ES-I3 (cell line): ENCODE data around the gene EPC1.
"Not testable (repeated sequence)": the region's sequence is repeated elsewhere in the genome, so short reads cannot be mapped to it uniquely, and the experiment has no call there.

Experiments
- H3K36me3 ChIP-seq: 2 replicates; pipeline ENCODE4 v1.6.1; 2013; ENCODE audit warnings: mild to moderate bottlenecking, low read length, control low read depth, moderate library complexity; ENCODE audit not compliant: insufficient read depth
- H3K4me1 ChIP-seq: 2 replicates; pipeline ENCODE4 v1.6.1; 2013; ENCODE audit warnings: mild to moderate bottlenecking, control low read depth, low read length; ENCODE audit not compliant: insufficient read depth
- H3K9ac ChIP-seq: 2 replicates; pipeline ENCODE4 v1.6.1; 2013; ENCODE audit warnings: low read depth, mild to moderate bottlenecking, low read length, moderate library complexity
- H3K9me3 ChIP-seq: 2 replicates; pipeline ENCODE4 v1.6.1; 2013; ENCODE audit warnings: mild to moderate bottlenecking, low read length, moderate library complexity; ENCODE audit not compliant: control insufficient read depth, insufficient read depth

Gene EPC1

GRCh38 chr10:32377458-32378259 is 30.7 kb upstream of the EPC1 start:
- Histone ChIP-seq H3K9ac (peak overlapping the region; percentile 90), H3K9me3 (no peaks in the 10 kb centered on the region), H3K36me3 (no peaks in the 10 kb centered on the region), H3K4me1 (peaks cover 6% of the 10 kb centered on the region; the same call in 1 of the 2 replicates)

- Histone ChIP-seq H3K4me1 (peaks cover 6% of the 10 kb centered on the region; the same call in 1 of the 2 replicates), H3K36me3 (no peaks in the 10 kb centered on the region), H3K9ac (peak overlapping the region; percentile 32; the same call in 1 of the 2 replicates), H3K9me3 (no peaks in the 10 kb centered on the region)
Observed at GRCh38 chr10:32376771-32377170, 29.8 kb upstream of the EPC1 start.

GRCh38 chr10:32376097-32376496 is 29.1 kb upstream of the EPC1 start:
- no peaks in the 10 kb centered on the region for H3K36me3 ChIP-seq
- no peak overlapping the region for H3K9ac ChIP-seq
- peaks cover 6% of the 10 kb centered on the region; the same call in 1 of the 2 replicates for H3K4me1 ChIP-seq
- no peaks in the 10 kb centered on the region for H3K9me3 ChIP-seq

DNA sequence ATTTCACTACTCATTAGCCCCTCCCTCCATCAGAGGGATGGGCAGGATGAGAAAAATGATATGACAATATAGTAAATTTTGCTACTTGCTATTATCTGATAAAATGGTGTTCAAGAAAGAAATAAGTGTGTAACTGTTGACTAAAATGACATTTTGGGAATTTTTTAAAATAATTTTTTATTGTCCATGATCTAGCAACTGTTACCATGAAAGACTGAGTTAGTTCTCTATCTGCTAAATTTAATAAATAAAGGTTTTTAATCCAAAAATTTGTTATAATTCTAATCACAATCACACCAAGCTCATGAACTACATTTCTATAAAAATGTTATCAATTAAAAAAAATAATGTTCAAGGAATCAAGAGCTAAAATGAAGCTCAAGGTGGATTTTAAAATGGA is 28.7 kb upstream of the EPC1 start:
- Histone ChIP-seq H3K4me1 (peaks cover 6% of the 10 kb centered on the region; the same call in 1 of the 2 replicates), H3K9me3 (no peaks in the 10 kb centered on the region), H3K9ac (no peak overlapping the region), H3K36me3 (no peaks in the 10 kb centered on the region)

GRCh38 chr10:32374605-32375004 is 27.6 kb upstream of the EPC1 start:
- no peaks in the 10 kb centered on the region for H3K9me3 ChIP-seq
- H3K9ac ChIP-seq = no peak overlapping the region
- no peaks in the 10 kb centered on the region for H3K4me1 ChIP-seq
- no peaks in the 10 kb centered on the region for H3K36me3 ChIP-seq

DNA sequence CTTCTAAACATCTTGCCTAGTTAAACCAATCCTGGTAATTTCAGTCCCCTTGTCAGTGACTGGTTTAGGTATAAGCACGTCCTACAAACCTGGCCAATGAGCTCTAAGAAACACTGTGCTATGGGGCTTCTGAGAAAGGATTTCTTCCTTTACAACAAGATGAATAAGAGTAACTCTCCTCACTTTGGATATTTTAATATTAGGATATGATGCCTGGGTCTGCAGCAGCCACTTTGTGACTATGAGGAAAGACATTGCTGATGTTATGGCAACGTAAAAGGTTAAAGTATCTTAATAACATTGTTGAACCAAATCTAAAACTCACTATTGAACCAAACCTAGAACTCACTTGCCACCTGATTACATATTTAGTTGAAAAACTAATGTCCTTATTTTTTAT is 26.5 kb upstream of the EPC1 start:
- Histone ChIP-seq H3K9me3 (no peaks in the 10 kb centered on the region), H3K9ac (no peak overlapping the region), H3K36me3 (no peaks in the 10 kb centered on the region), H3K4me1 (no peaks in the 10 kb centered on the region)

DNA sequence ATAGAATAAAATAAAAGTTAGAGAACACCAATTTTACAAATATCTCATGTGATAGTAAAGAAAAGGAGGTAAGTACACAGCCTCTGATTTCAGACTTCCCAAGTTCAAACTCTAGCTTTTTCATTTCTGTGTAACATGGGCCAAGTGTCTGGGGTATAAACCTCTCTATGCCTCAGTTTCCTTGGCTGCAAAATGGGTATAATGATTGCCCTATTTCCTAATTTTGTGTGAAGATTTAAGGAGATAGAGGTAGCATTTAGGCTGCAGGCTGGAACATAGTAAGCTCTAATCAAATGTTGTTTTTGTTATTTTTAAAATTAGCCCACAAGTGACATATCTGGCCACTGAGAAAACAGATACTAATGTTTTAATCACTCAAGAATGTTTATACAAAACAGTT is 26.1 kb upstream of the EPC1 start:
- H3K4me1 ChIP-seq = no peaks in the 10 kb centered on the region
- no peaks in the 10 kb centered on the region for H3K36me3 ChIP-seq
- no peak overlapping the region for H3K9ac ChIP-seq
- H3K9me3 ChIP-seq = no peaks in the 10 kb centered on the region

GRCh38 chr10:32372000-32372875 is 25.3 kb upstream of the EPC1 start:
- no peak overlapping the region for H3K9ac ChIP-seq
- no peaks in the 10 kb centered on the region for H3K4me1 ChIP-seq
- no peaks in the 10 kb centered on the region for H3K9me3 ChIP-seq
- H3K36me3 ChIP-seq = no peaks in the 10 kb centered on the region

DNA sequence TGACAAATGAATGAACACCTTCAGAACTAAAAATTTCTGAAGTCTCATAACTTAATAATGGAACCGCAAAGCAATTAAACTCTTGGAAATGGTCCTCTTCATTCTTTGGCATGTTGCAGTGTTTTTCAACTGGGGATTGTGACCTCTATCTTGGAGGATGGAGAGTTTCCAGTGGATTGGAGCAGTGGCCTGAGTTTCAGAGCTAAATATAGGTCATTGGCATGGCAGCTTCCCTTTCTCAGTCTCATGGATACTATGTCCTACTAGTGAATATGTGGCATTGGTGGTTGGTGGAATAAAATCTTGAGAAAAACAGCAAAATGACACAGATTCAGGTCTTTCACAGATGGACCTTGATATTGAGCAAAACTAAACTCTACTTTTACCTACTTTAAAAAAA is 24.1 kb upstream of the EPC1 start:
- H3K4me1 ChIP-seq = no peaks in the 10 kb centered on the region

DNA sequence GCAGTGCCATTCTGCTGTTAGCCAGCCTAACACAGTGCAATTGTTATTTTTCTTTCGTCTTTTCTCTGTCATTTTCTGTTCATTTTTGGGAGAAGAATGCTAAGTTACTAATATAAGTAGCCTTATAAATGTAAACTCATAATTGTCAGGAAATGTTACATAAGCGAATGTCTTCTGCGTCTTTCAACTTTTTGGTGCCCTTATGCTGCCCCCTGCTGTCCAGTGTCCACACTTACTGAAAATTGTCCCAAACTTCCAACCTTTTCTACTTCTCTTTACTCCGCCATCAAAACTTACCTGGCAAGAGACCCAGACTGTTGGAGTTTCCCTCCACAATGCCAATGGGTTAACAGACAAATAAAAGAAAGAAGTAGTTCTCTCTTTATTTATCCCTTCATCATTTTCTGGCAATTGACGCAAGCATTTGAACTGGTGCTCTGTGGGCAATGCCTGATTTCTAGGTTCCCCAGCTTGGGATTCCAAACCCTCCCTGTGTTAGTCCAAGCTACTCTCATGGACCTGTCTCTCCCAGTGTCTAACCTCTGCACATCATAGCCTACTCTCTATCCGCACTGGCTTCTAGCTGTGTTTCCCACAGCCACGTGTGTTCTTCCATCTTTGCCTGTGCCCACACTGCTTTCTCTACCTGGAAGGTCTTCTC is 21.0 kb upstream of the EPC1 start:
- Histone ChIP-seq H3K9ac (no peak overlapping the region), H3K4me1 (no peaks in the 10 kb centered on the region), H3K9me3 (no peaks in the 10 kb centered on the region), H3K36me3 (no peaks in the 10 kb centered on the region)

More for the DNA sequence above, 24.1 kb upstream of the EPC1 start:
- H3K9ac ChIP-seq = no peak overlapping the region
- H3K36me3 ChIP-seq = no peaks in the 10 kb centered on the region
- no peaks in the 10 kb centered on the region for H3K9me3 ChIP-seq

- no peak overlapping the region for H3K9ac ChIP-seq
- H3K36me3 ChIP-seq = no peaks in the 10 kb centered on the region
- peaks cover 6% of the 10 kb centered on the region; the same call in 1 of the 2 replicates for H3K4me1 ChIP-seq
- no peaks in the 10 kb centered on the region for H3K9me3 ChIP-seq
Observed at GRCh38 chr10:32366588-32366987, 19.6 kb upstream of the EPC1 start.

DNA sequence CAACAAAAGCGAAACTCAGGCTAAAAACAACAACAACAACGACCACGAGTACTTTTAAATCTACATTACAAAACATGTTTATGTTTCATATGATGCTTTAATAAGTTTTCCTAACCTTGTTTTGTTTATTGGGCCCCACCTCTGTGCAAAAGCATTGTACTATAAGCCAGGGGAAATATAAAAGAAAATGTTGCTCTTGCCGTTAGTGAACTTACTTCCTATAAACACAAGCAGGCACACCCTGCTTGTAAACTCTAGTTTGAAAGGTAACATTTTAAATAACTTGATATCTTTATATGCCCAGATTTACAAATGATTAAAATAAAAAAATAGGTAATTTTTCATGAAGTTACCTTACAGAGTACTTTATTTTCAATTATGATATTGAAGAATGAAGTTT is 19.2 kb upstream of the EPC1 start:
- H3K4me1 ChIP-seq = peaks cover 8% of the 10 kb centered on the region
- H3K36me3 ChIP-seq = no peaks in the 10 kb centered on the region
- H3K9ac ChIP-seq = no peak overlapping the region
- no peaks in the 10 kb centered on the region for H3K9me3 ChIP-seq

GRCh38 chr10:32365404-32365803 is 18.4 kb upstream of the EPC1 start:
- not testable (repeated sequence) for H3K36me3 ChIP-seq

DNA sequence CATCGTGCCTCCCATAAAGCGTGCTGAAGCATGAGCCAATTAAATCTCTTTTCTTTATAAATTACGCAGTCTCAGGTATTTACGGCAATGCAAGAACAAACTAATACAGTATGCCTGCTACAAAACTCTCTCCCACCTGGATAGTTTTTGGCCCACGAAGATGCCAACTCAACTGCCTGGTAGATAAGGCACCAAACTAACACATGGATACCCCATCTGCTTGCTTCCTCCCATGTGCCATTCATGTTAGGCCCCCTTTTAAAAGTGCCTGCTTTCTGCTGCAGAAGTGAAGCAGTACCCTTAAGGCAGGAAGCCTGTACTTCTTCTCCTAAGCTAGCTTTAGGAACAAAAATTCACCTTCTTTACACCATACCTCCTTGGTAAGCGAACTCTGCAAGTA is 15.6 kb upstream of the EPC1 start:
- no peaks in the 10 kb centered on the region for H3K9me3 ChIP-seq
- H3K9ac ChIP-seq = no peak overlapping the region
- peaks cover 12% of the 10 kb centered on the region for H3K4me1 ChIP-seq
- H3K36me3 ChIP-seq = no peaks in the 10 kb centered on the region

More at GRCh38 chr10:32365404-32365803, 18.4 kb upstream of the EPC1 start:
- H3K9ac ChIP-seq, H3K9me3 ChIP-seq: not testable (repeated sequence)
- H3K4me1 ChIP-seq = peaks cover 12% of the 10 kb centered on the region
